OCI-LY3 (cell line): ENCODE data around the gene CACNA1C.
A peak's percentile ranks its signal among the peaks of the same experiment; 100 is the strongest.

Experiments
- H2AFZ ChIP-seq: fragments of 200-600, 300-600 bp; shearing (Covaris generic); 2 replicates; pipeline ENCODE4 v1.6.0; 2014; ENCODE audit warnings: antibody characterized with exemption, low read depth, low read length
- H3K27ac ChIP-seq: fragments of 200-600, 300-600 bp; sonication (generic); 2 replicates; pipeline ENCODE4 v1.5.1; 2014; ENCODE audit warnings: mild to moderate bottlenecking, low read length, moderate library complexity, mixed read lengths
- H3K27me3 ChIP-seq: fragments of 200-600, 300-600 bp; sonication (generic); 2 replicates; pipeline ENCODE4 v1.6.1; 2014; ENCODE audit warnings: low read depth, low read length, mixed read lengths
- H3K36me3 ChIP-seq: fragments of 200-600, 300-600 bp; sonication (generic); replicated peaks from 2 replicates; pipeline ENCODE3; 2014; ENCODE audit warnings: low read depth, low read length, mixed read lengths
- H3K4me1 ChIP-seq: fragments of 300-600, 200-600 bp; sonication (generic); 2 replicates; pipeline ENCODE4 v1.6.1; 2014; ENCODE audit warnings: low read length, mixed read lengths
- H3K4me2 ChIP-seq: fragments of 200-600, 300-600 bp; sonication (generic); 2 replicates; pipeline ENCODE4 v1.6.1; 2014; ENCODE audit warnings: low read length, mixed read lengths
- H3K4me3 ChIP-seq: fragments of 300-600, 200-600 bp; sonication (generic); 2 replicates; pipeline ENCODE4 v1.5.1; 2014; ENCODE audit warnings: antibody characterized with exemption, mild to moderate bottlenecking, low read length, moderate library complexity
- H3K79me2 ChIP-seq: fragments of 300-600, 200-600 bp; shearing (Covaris generic); 2 replicates; pipeline ENCODE4 v1.6.1; 2014; ENCODE audit warnings: mild to moderate bottlenecking, low read length, mixed read lengths
- H3K9ac ChIP-seq: fragments of 300-600, 200-600 bp; shearing (Covaris generic); 2 replicates; pipeline ENCODE4 v1.6.0; 2014; ENCODE audit warnings: mild to moderate bottlenecking, low read length, moderate library complexity
- H3K9me3 ChIP-seq: fragments of 200-600, 300-600 bp; shearing (Covaris generic); 2 replicates; pipeline ENCODE4 v1.6.1; 2014; ENCODE audit warnings: low read length, mixed read lengths; ENCODE audit not compliant: insufficient read depth
- H4K20me1 ChIP-seq: fragments of 200-600, 300-600 bp; sonication (generic); 2 replicates; pipeline ENCODE4 v1.6.1; 2016; ENCODE audit warnings: low read length, mixed read lengths; ENCODE audit not compliant: insufficient read depth
- CTCF ChIP-seq: fragments of 200-600, 300-600 bp; sonication (generic); IDR thresholded peaks from 2 replicates; pipeline ENCODE4 v1.5.1; 2014; ENCODE audit warnings: antibody characterized with exemption, low read length, low read depth
- EZH2phosphoT487 ChIP-seq: fragments of 200-600 bp; shearing (Covaris generic); IDR thresholded peaks from 2 replicates; pipeline ENCODE4 v1.6.1; 2018; ENCODE audit warnings: antibody characterized with exemption, mixed run types, low read depth

The CACNA1C gene

GRCh38 chr12:2449586-2449985, 396.8 kb downstream of the CACNA1C start:
- Histone ChIP-seq H3K27ac (peak overlapping the region; percentile 45), H4K20me1 (no peaks in the 10 kb centered on the region), H3K36me3 (no peaks in the 10 kb centered on the region), H3K9me3 (no peaks in the 10 kb centered on the region), H3K27me3 (no peaks in the 10 kb centered on the region), H3K4me2 (peak overlapping the region; percentile 65), H3K9ac (0 out of 2 replicates have a peak overlapping the region, but pooled peaks have one; percentile 6), H3K4me1 (peaks cover 42% of the 10 kb centered on the region), H3K4me3 (peak overlapping the region; percentile 19), H3K79me2 (no peaks in the 10 kb centered on the region), H2AFZ (no peak overlapping the region)
- TF ChIP-seq EZH2phosphoT487 (no peak), CTCF (no peak)

GRCh38 chr12:2450553-2450952, 397.8 kb downstream of the CACNA1C start:
- Histone ChIP-seq H3K9ac (no peak overlapping the region), H3K79me2 (no peaks in the 10 kb centered on the region), H3K27me3 (no peaks in the 10 kb centered on the region), H3K4me1 (peaks cover 51% of the 10 kb centered on the region), H3K36me3 (no peaks in the 10 kb centered on the region), H3K4me3 (no peak overlapping the region), H3K4me2 (no peak overlapping the region), H4K20me1 (no peaks in the 10 kb centered on the region), H2AFZ (no peak overlapping the region), H3K27ac (no peak overlapping the region), H3K9me3 (no peaks in the 10 kb centered on the region)
- no peak for TF ChIP-seq EZH2phosphoT487
- TF ChIP-seq CTCF: no peak

GRCh38 chr12:2451025-2451424, 398.2 kb downstream of the CACNA1C start:
- H2AFZ ChIP-seq: no peak overlapping the region
- H3K9ac ChIP-seq: no peak overlapping the region
- H3K4me1 ChIP-seq: peaks cover 52% of the 10 kb centered on the region
- TF ChIP-seq CTCF: no peak
- TF ChIP-seq EZH2phosphoT487: no peak
- H3K36me3 ChIP-seq: no peaks in the 10 kb centered on the region
- H3K4me2 ChIP-seq: no peak overlapping the region
- H3K27ac ChIP-seq: no peak overlapping the region
- no peaks in the 10 kb centered on the region for H3K27me3 ChIP-seq
- H3K4me3 ChIP-seq: no peak overlapping the region
- no peaks in the 10 kb centered on the region for H3K9me3 ChIP-seq
- H4K20me1 ChIP-seq: no peaks in the 10 kb centered on the region
- H3K79me2 ChIP-seq: no peaks in the 10 kb centered on the region

- no peaks in the 10 kb centered on the region for H3K9me3 ChIP-seq
- H4K20me1 ChIP-seq: no peaks in the 10 kb centered on the region
- no peaks in the 10 kb centered on the region for H3K27me3 ChIP-seq
- H3K4me3 ChIP-seq: no peak overlapping the region
- TF ChIP-seq EZH2phosphoT487: no peak
- no peak for TF ChIP-seq CTCF
- no peak overlapping the region for H2AFZ ChIP-seq
- no peak overlapping the region for H3K27ac ChIP-seq
- H3K79me2 ChIP-seq: no peaks in the 10 kb centered on the region
- H3K4me2 ChIP-seq: no peak overlapping the region
- no peaks in the 10 kb centered on the region for H3K36me3 ChIP-seq
- H3K4me1 ChIP-seq: peaks cover 56% of the 10 kb centered on the region
- no peak overlapping the region for H3K9ac ChIP-seq
Observed at GRCh38 chr12:2451497-2451896, 398.7 kb downstream of the CACNA1C start.
